HUES64 (cell line): ENCODE data around the gene FAM8A1.

Experiments
- H3K27ac ChIP-seq: 2 replicates; pipeline ENCODE4 v1.7.0; 2013; ENCODE audit warnings: low read depth, low read length, inconsistent platforms
- H3K27me3 ChIP-seq: 2 replicates; pipeline ENCODE4 v1.6.1; 2013; ENCODE audit warnings: mild to moderate bottlenecking, low read length; ENCODE audit not compliant: insufficient read depth
- H3K36me3 ChIP-seq: 2 replicates; pipeline ENCODE4 v1.6.1; 2013; ENCODE audit warnings: mild to moderate bottlenecking, low read length; ENCODE audit not compliant: insufficient read depth
- H3K4me1 ChIP-seq: 2 replicates; pipeline ENCODE4 v1.6.1; 2013; ENCODE audit warnings: mild to moderate bottlenecking, low read length, moderate library complexity; ENCODE audit not compliant: insufficient read depth
- H3K4me3 ChIP-seq: 2 replicates; pipeline ENCODE4 v1.5.1; 2013; ENCODE audit warnings: mild to moderate bottlenecking, low read length, moderate library complexity
- H3K9ac ChIP-seq: 2 replicates; pipeline ENCODE4 v1.6.1; 2013; ENCODE audit warnings: mild to moderate bottlenecking, low read depth, low read length
- H3K9me3 ChIP-seq: 2 replicates; pipeline ENCODE4 v1.6.1; 2013; ENCODE audit warnings: low read depth, low read length; ENCODE audit not compliant: insufficient read depth
- WGBS: fragments of 150-250, 120-280 bp; methylation state at CpG from one replicate; pipeline ENCODE4 v1.1.7; 2013; ENCODE audit warnings: missing lambda C conversion rate; 5-methylcytosine and 5-hydroxymethylcytosine counted together

The FAM8A1 gene

GRCh38 chr6:17633465-17634188, 33.5 kb downstream of the FAM8A1 start:
- Histone ChIP-seq H3K4me3 (no peak overlapping the region), H3K9me3 (no peaks in the 10 kb centered on the region), H3K27me3 (no peaks in the 10 kb centered on the region), H3K36me3 (peaks cover 93% of the 10 kb centered on the region), H3K4me1 (no peaks in the 10 kb centered on the region), H3K9ac (no peak overlapping the region), H3K27ac (no peak overlapping the region)
- 90% methylated on average over 2 of the region's 2 CpGs for WGBS

GRCh38 chr6:17635568-17635967, 35.5 kb downstream of the FAM8A1 start:
- no peak overlapping the region for H3K4me3 ChIP-seq
- no peaks in the 10 kb centered on the region for H3K4me1 ChIP-seq
- 94% methylated on average over 4 of the region's 4 CpGs for WGBS
- no peaks in the 10 kb centered on the region for H3K9me3 ChIP-seq
- no peak overlapping the region for H3K9ac ChIP-seq
- no peak overlapping the region for H3K27ac ChIP-seq
- H3K36me3 ChIP-seq, result peaks cover 92% of the 10 kb centered on the region
- no peaks in the 10 kb centered on the region for H3K27me3 ChIP-seq

GRCh38 chr6:17638212-17638715, 38.2 kb downstream of the FAM8A1 start:
- Histone ChIP-seq H3K4me3 (no peak overlapping the region), H3K27ac (no peak overlapping the region), H3K36me3 (peaks cover 91% of the 10 kb centered on the region), H3K9ac (no peak overlapping the region), H3K4me1 (no peaks in the 10 kb centered on the region), H3K9me3 (no peaks in the 10 kb centered on the region), H3K27me3 (no peaks in the 10 kb centered on the region)
- WGBS, result 100% methylated on average over 1 of the region's 2 CpGs

DNA sequence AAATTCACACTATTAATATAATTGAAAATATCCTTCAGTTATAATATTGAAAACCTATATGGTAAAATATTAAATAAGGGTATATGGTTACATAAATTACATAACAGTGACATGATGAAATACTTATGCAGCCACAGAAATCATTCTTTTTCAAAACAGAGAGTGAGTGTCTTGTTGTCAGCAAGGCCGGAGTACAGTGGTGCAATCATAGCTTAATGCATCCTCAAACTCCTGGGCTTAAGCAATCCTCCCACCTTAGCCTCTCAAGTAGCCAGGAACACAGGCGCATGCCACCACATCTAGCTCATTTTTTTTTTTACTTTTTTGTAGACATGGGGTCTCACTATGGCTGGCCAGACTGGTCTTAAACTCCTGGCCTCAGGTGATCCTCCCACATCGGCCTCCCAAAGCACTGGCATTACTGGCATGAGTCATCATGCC, 40.4 kb downstream of the FAM8A1 start:
- Histone ChIP-seq H3K27ac (no peak overlapping the region), H3K27me3 (no peaks in the 10 kb centered on the region), H3K4me1 (no peaks in the 10 kb centered on the region), H3K36me3 (peaks cover 95% of the 10 kb centered on the region), H3K9ac (no peak overlapping the region), H3K4me3 (no peak overlapping the region), H3K9me3 (no peaks in the 10 kb centered on the region)
- 96% methylated on average over 3 of the region's 3 CpGs for WGBS

DNA sequence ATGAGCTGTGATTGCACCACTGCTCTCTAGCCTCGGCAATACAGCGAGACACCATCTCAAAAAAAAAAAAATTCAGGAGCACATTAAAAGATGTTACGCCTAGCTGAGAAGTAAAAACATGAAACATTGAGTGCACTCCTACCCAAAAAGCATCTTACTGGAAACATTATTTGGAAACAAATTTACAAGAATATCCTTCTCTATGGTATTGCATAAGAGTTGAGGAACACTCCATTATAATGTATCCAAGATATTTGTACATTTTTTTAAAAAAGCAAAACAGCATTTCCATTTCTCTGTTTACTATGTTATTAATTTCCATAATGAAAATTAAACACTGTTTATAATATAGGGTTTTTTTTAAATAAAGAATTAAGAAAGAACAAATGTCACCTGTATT, 48.6 kb downstream of the FAM8A1 start:
- Histone ChIP-seq H3K9ac (no peak overlapping the region), H3K36me3 (peaks cover 92% of the 10 kb centered on the region), H3K9me3 (no peaks in the 10 kb centered on the region), H3K27ac (no peak overlapping the region), H3K27me3 (no peaks in the 10 kb centered on the region), H3K4me3 (no peak overlapping the region), H3K4me1 (no peaks in the 10 kb centered on the region)
- WGBS, result 96% methylated on average over 3 of the region's 3 CpGs

DNA sequence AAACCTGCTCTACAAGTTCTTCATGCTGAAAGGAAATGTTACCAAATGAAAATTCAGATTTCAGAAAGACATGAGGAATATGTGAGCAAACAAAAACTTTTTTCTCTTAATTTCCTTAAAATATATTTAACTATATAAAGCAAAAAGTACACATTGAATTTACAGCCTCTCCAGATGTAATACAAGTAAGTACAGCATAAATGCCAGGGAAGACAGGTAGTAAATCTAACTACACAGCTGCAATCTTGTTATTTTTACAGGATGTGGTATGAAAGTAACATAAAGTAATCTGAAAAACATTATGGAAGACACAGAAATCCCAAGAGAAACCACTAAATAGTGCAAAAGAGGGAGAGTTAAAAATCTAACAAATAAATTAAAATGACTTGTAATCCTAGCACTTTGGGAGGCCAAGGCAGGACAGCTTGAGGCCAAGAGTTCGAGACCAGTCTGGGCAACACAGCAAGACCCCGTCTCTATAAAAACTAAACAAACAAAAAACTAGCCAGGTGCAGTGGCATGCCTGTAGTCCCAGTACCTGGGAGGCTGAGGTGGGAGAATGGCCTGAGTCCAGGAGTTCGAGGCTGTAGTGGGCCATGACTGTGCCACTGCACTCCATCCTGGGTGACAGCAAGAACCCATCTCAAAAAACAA, 50.7 kb downstream of the FAM8A1 start:
- 98% methylated on average over 3 of the region's 3 CpGs for WGBS
- Histone ChIP-seq H3K36me3 (peaks cover 91% of the 10 kb centered on the region), H3K4me1 (no peaks in the 10 kb centered on the region), H3K9me3 (no peaks in the 10 kb centered on the region), H3K27me3 (no peaks in the 10 kb centered on the region), H3K4me3 (no peak overlapping the region), H3K9ac (no peak overlapping the region), H3K27ac (no peak overlapping the region)

- H3K27ac ChIP-seq, result no peak overlapping the region
- no peaks in the 10 kb centered on the region for H3K27me3 ChIP-seq
- H3K4me1 ChIP-seq, result no peaks in the 10 kb centered on the region
- peaks cover 89% of the 10 kb centered on the region for H3K36me3 ChIP-seq
- WGBS, result 76% methylated on average over 5 of the region's 5 CpGs
- no peak overlapping the region for H3K4me3 ChIP-seq
- H3K9me3 ChIP-seq, result no peaks in the 10 kb centered on the region
- H3K9ac ChIP-seq, result no peak overlapping the region
These were observed 53.2 kb downstream of the FAM8A1 start for GRCh38 chr6:17653198-17653882.

- Histone ChIP-seq H3K27ac (no peak overlapping the region), H3K36me3 (peaks cover 89% of the 10 kb centered on the region), H3K4me1 (no peaks in the 10 kb centered on the region), H3K27me3 (no peaks in the 10 kb centered on the region), H3K9me3 (no peaks in the 10 kb centered on the region), H3K4me3 (no peak overlapping the region), H3K9ac (no peak overlapping the region)
- 88% methylated on average over 1 of the region's 1 CpG for WGBS
These were observed 56.0 kb downstream of the FAM8A1 start for GRCh38 chr6:17656092-17656491.

GRCh38 chr6:17656644-17657043, 56.5 kb downstream of the FAM8A1 start:
- WGBS, result 93% methylated on average over 2 of the region's 3 CpGs
- Histone ChIP-seq H3K9me3 (no peaks in the 10 kb centered on the region), H3K36me3 (peaks cover 89% of the 10 kb centered on the region)

More at GRCh38 chr6:17656644-17657043, 56.5 kb downstream of the FAM8A1 start:
- no peak overlapping the region for H3K4me3 ChIP-seq
- no peak overlapping the region for H3K9ac ChIP-seq
- no peak overlapping the region for H3K27ac ChIP-seq
- no peaks in the 10 kb centered on the region for H3K27me3 ChIP-seq
- no peaks in the 10 kb centered on the region for H3K4me1 ChIP-seq
